Measurements from ENCODE around the gene SLF2.

DNA sequence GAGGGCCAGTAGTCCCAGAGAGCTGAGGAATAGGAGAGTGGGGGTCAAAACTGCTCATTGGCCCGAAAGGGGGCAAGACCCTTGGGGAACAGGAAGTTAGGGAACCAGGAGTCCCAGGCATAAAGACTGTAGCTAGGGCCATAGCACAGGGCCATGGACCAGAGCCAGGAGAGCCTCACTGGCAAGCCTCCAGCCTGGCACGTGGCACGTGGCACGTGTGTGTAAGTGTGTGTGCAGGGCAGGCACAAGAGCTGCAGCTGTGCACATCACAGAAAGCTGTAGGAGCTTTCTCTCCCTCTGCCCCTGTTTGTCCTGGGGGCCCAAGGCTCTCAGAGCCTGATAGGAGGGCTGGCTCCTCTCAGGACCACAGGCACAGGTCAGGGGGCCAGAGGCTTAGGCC lies 47.8 kb upstream of the SLF2 start:
- TF ChIP-seq YY1 (IDR thresholded peaks at IDR 0.05; ENCODE audit: extremely low read depth, insufficient replicate concordance, low read depth, low read length) (no peak), CTCF (IDR thresholded peaks at IDR 0.05 in 2 of 3, conservative IDR thresholded peaks at IDR 0.05 in 1 of 3; ENCODE audit: borderline replicate concordance in 1 of 3, insufficient read depth in 1 of 3, low read depth in 2 of 3, low read length in 2 of 3) (no peak), POLR2A (IDR thresholded peaks at IDR 0.05; ENCODE audit: borderline replicate concordance, extremely low read depth, insufficient read depth, insufficient read length) (no peak), FOSL1 (IDR thresholded peaks at IDR 0.05; ENCODE audit: low read depth) (no peak), SRF (IDR thresholded peaks at IDR 0.05; ENCODE audit: low read depth) (no peak), EZH2 (IDR thresholded peaks at IDR 0.05) (no peak), POLR2AphosphoS5 (IDR thresholded peaks at IDR 0.05; ENCODE audit: low read depth, low read length) (no peak), SP1 (IDR thresholded peaks at IDR 0.05; ENCODE audit: low read depth) (no peak), EZH2phosphoT487 (IDR thresholded peaks at IDR 0.05; ENCODE audit: borderline replicate concordance) (no peak)

Measured in HCT116 (cell line).